Smooth muscle cell (in vitro differentiated cells): Measurements from ENCODE around the gene KDR. TPM values are rescaled to one million over a fixed set of nuclear protein-coding genes. Genes with fewer than 3 reads are reported as not detected.
A peak's percentile ranks its signal among the peaks of the same experiment; 100 is the strongest.

Experiments
- DNase-seq: peaks from one replicate; lab custom pipeline; 2025; ENCODE audit not compliant: unreplicated experiment; lab: John Stamatoyannopoulos, UW
- H2AFZ ChIP-seq: fragments of 200-600 bp; sonication (generic); 2 replicates; pipeline ENCODE4 v1.6.0; 2016; ENCODE audit warnings: antibody characterized with exemption, low read depth, mild to moderate bottlenecking
- H3F3A ChIP-seq: fragments of 200-600 bp; sonication (generic); 2 replicates; pipeline ENCODE4 v1.6.0; 2017; ENCODE audit warnings: antibody characterized with exemption, low read depth
- H3K27ac ChIP-seq: fragments of 200-600 bp; sonication (generic); 2 replicates; pipeline ENCODE4 v1.5.1; 2016; ENCODE audit warnings: low read depth, mild to moderate bottlenecking
- H3K27me3 ChIP-seq: fragments of 200-600 bp; sonication (generic); 2 replicates; pipeline ENCODE4 v1.6.1; 2016; ENCODE audit warnings: low read depth, mild to moderate bottlenecking
- H3K36me3 ChIP-seq: fragments of 200-600 bp; sonication (generic); 2 replicates; pipeline ENCODE4 v1.5.1; 2016; ENCODE audit warnings: low read depth
- H3K4me1 ChIP-seq: fragments of 200-600 bp; sonication (generic); 2 replicates; pipeline ENCODE4 v1.5.1; 2016; ENCODE audit warnings: low read depth
- H3K4me2 ChIP-seq: fragments of 200-600 bp; sonication (generic); 2 replicates; pipeline ENCODE4 v1.6.0; 2016; ENCODE audit warnings: mild to moderate bottlenecking
- H3K4me3 ChIP-seq: fragments of 200-600 bp; sonication (generic); 2 replicates; pipeline ENCODE4 v1.5.1; 2016; ENCODE audit warnings: mild to moderate bottlenecking
- H3K79me2 ChIP-seq: fragments of 200-600 bp; sonication (generic); 2 replicates; pipeline ENCODE4 v1.6.0; 2016; ENCODE audit warnings: low read depth, mild to moderate bottlenecking
- H3K9ac ChIP-seq: fragments of 200-600 bp; sonication (generic); 2 replicates; pipeline ENCODE4 v1.6.0; 2016; ENCODE audit warnings: low read depth
- H3K9me3 ChIP-seq: fragments of 200-600 bp; sonication (generic); replicated peaks from 2 replicates; pipeline ENCODE4 v1.5.1; 2016; ENCODE audit warnings: low read depth
- H4K20me1 ChIP-seq: fragments of 200-600 bp; sonication (generic); 2 replicates; pipeline ENCODE4 v1.6.0; 2016; ENCODE audit warnings: low read depth
- WGBS: methylation state at CpG from one replicate; pipeline ENCODE4 v1.1.7; 2016; ENCODE audit warnings: low lambda C conversion rate; 5-methylcytosine and 5-hydroxymethylcytosine counted together
- polyA plus RNA-seq: library from polyadenylated mRNA; unstranded; fragments of >200 nt; fragmentation: Nextera tagmentation; extraction: Ambion mirVana; gene quantifications from 2 replicates; pipeline ENCODE4 v1.2.1, GENCODE V29; 2016
- total RNA-seq: library from RNA; depleted of rRNA; stranded (reverse); fragments of >200 nt; gene quantifications from 2 replicates; pipeline ENCODE4 v1.2.3, GENCODE V29; 2014
- TF ChIP-seq, protein P1 (sequence below): fragments of 200-600 bp; sonication (generic); IDR thresholded peaks from 2 replicates; pipeline ENCODE4 v1.5.1; 2017; ENCODE audit warnings: borderline replicate concordance, mild to moderate bottlenecking, antibody characterized with exemption; ENCODE audit not compliant: insufficient read depth, poor library complexity, severe bottlenecking

The KDR gene
- total and polyA plus RNA-seq, 2 experiments from 2014 or later: 27.7 to 56.3 TPM

DNA sequence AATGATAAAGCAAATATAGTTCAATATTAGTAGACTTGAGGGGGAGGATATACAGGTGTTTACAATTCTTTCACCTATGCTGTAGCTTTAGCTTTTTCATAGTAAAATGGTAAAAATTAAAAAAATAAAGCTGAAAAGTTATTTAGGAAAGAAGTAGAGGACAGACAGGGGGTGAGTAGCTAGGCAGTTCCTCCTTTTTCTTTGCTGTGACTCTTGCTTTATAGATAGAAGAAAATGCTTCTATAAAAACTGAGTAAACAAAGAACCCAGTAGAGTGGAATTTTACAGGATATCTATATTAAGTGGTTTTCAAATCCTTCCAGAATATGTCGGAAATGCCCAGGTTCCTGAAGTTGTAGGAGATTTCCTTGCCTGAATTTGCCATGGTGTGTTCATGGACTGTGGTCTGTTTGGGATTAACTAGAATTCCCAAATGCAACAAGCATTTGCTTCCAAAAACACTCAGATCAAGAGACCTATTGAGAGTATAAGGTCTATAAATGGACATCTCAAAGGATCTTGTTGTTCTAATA lies 74.9 kb downstream of the KDR start:
- Histone ChIP-seq H3F3A (no peaks in the 10 kb centered on the region), H3K4me2 (no peak overlapping the region), H4K20me1 (no peaks in the 10 kb centered on the region), H3K9me3 (peaks cover 5% of the 10 kb centered on the region), H3K27ac (no peak overlapping the region), H2AFZ (no peak overlapping the region), H3K79me2 (no peaks in the 10 kb centered on the region), H3K27me3 (no peaks in the 10 kb centered on the region), H3K36me3 (no peaks in the 10 kb centered on the region), H3K9ac (no peak overlapping the region), H3K4me1 (no peaks in the 10 kb centered on the region), H3K4me3 (no peak overlapping the region)
- WGBS: 47% methylated on average over 1 of the region's 1 CpG
- TF ChIP-seq, protein P1, sequence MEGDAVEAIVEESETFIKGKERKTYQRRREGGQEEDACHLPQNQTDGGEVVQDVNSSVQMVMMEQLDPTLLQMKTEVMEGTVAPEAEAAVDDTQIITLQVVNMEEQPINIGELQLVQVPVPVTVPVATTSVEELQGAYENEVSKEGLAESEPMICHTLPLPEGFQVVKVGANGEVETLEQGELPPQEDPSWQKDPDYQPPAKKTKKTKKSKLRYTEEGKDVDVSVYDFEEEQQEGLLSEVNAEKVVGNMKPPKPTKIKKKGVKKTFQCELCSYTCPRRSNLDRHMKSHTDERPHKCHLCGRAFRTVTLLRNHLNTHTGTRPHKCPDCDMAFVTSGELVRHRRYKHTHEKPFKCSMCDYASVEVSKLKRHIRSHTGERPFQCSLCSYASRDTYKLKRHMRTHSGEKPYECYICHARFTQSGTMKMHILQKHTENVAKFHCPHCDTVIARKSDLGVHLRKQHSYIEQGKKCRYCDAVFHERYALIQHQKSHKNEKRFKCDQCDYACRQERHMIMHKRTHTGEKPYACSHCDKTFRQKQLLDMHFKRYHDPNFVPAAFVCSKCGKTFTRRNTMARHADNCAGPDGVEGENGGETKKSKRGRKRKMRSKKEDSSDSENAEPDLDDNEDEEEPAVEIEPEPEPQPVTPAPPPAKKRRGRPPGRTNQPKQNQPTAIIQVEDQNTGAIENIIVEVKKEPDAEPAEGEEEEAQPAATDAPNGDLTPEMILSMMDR: no peak
- no peak for DNase-seq

DNA sequence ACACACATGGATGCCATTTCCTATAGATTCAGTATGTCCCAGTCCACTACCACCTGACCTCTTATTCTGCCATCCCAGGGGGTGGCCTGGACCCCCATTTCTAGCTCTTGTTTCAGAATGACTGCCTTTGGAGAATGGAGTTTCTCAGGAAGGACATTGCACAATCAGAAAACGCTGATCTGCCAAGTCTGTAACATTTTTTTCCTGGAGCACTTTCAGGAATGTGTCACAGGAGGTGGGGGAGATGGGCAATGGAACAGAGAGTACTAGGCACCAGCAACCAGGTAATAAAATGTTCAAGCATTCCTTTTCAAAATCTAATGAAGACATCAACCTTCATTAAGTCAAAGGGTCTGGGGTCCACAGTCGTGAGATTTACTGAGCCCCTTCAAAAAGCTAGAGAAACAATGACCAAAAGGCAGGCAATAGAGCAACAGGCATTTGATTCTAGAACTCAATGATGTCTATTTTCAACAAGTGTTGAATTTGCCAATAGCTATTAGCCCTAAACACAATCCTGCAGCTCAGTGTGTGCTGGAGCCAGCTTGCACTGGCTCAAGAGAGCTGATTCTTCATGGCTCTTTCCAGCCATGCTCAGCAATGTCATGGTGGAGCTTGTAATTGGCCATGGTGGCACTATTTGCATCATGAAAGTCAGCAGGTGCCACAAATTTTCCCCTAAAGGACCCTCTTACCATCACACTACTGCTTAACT lies 87.1 kb downstream of the KDR start:
- Histone ChIP-seq H3K9me3 (no peaks in the 10 kb centered on the region), H3K27ac (no peak overlapping the region), H3K4me3 (no peak overlapping the region), H3K9ac (no peak overlapping the region), H2AFZ (peak overlapping the region; percentile 16), H3K79me2 (no peaks in the 10 kb centered on the region), H3K36me3 (no peaks in the 10 kb centered on the region), H3K4me1 (peaks cover 5% of the 10 kb centered on the region), H3K27me3 (no peaks in the 10 kb centered on the region), H3F3A (no peaks in the 10 kb centered on the region), H4K20me1 (no peaks in the 10 kb centered on the region), H3K4me2 (no peak overlapping the region)
- no peak for DNase-seq
- WGBS: 41% methylated on average over 2 of the region's 2 CpGs
- TF ChIP-seq, protein P1: no peak

DNA sequence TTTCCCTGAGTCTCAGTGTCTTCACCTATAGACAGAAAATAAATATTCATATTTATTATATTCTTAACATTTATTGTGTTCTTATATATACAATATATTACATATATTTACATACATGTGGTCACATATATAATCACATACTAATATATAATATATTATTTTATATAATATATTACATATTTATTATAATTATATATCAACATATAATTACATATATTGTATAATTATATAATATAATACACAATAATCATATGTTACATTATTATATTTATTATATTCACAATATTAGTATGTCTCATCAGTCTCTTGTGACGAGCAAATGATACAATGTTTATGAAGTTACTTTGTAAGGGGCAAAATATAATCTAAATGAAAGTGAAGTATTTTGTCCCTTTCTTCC lies 87.7 kb downstream of the KDR start:
- H3K4me2 ChIP-seq: no peak overlapping the region
- no peak overlapping the region for H3K4me3 ChIP-seq
- H3K9me3 ChIP-seq: no peaks in the 10 kb centered on the region
- no peaks in the 10 kb centered on the region for H4K20me1 ChIP-seq
- H3K4me1 ChIP-seq: peaks cover 11% of the 10 kb centered on the region
- no peak for DNase-seq
- H3K27me3 ChIP-seq: no peaks in the 10 kb centered on the region
- no peak overlapping the region for H3K27ac ChIP-seq
- 98% methylated on average over 1 of the region's 1 CpG for WGBS
- H3K79me2 ChIP-seq: no peaks in the 10 kb centered on the region
- peak overlapping the region; percentile 16 for H2AFZ ChIP-seq
- no peaks in the 10 kb centered on the region for H3K36me3 ChIP-seq
- no peaks in the 10 kb centered on the region for H3F3A ChIP-seq
- TF ChIP-seq, protein P1: no peak
- no peak overlapping the region for H3K9ac ChIP-seq

DNA sequence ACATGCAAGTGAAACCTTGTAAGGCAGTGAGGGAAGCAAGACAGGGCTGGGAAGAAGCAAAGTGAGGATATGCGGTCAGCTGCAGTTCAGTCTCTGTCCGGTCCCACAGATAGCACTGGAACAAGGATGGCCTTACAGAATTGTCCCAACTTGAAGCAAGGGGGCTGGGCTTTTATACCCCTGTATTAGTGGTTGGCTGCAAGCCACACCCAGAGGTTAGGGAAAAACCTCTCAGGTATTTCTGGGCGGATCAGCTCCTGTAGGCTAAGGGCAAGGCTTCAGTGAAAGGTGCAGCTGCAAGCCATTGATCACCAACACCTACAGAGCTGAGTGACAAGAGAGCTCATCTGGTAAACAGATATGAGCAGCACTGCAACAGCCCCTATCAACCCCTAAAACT lies 89.0 kb downstream of the KDR start:
- H4K20me1 ChIP-seq: no peaks in the 10 kb centered on the region
- H3K4me3 ChIP-seq: no peak overlapping the region
- H3F3A ChIP-seq: no peaks in the 10 kb centered on the region
- no peaks in the 10 kb centered on the region for H3K9me3 ChIP-seq
- H3K79me2 ChIP-seq: no peaks in the 10 kb centered on the region
- H3K9ac ChIP-seq: no peak overlapping the region
- TF ChIP-seq, protein P1: no peak
- H3K27ac ChIP-seq: no peak overlapping the region
- 88% methylated on average over 3 of the region's 3 CpGs for WGBS
- H2AFZ ChIP-seq: no peak overlapping the region
- no peaks in the 10 kb centered on the region for H3K36me3 ChIP-seq
- no peak overlapping the region for H3K4me2 ChIP-seq
- no peaks in the 10 kb centered on the region for H3K27me3 ChIP-seq
- DNase-seq: no peak
- peaks cover 17% of the 10 kb centered on the region for H3K4me1 ChIP-seq
